CD4-positive, CD25-positive, alpha-beta regulatory T cell (primary cell): ENCODE results near the gene MICU1. TPM values are rescaled to one million over a fixed set of nuclear protein-coding genes. Genes with fewer than 3 reads are reported as not detected.

Source experiments
- ATAC-seq, 2 donors: fragments of 150-1000 bp; cut with Tn5 transposase; one replicate each; pipeline ENCODE4 v1.10.0; 2021; ENCODE audit warnings: low read depth in 2 of 2, moderate number of reproducible peaks in 2 of 2, moderate library complexity in 1 of 2
- DNase-seq, 3 donors: peaks; one replicate each; pipeline versions ENCODE4 v3.0.0 to v3.0.0-alpha.2; 2012 to 2022; ENCODE audit warnings: mixed read lengths in 1 of 3
- H3K27ac ChIP-seq: one replicate; pipeline ENCODE4 v1.7.0; 2013; ENCODE audit warnings: mild to moderate bottlenecking, low read length; ENCODE audit not compliant: insufficient read depth, poor library complexity, severe bottlenecking
- H3K27me3 ChIP-seq: one replicate; pipeline ENCODE4 v1.7.0; 2013; ENCODE audit warnings: low read length; ENCODE audit not compliant: control insufficient read depth, insufficient read depth
- H3K36me3 ChIP-seq: one replicate; pipeline ENCODE4 v1.7.0; 2013; ENCODE audit warnings: mild to moderate bottlenecking, low read length, moderate library complexity; ENCODE audit not compliant: control insufficient read depth, insufficient read depth
- H3K4me1 ChIP-seq: 2 replicates; pipeline ENCODE4 v1.7.0; 2013; ENCODE audit warnings: mild to moderate bottlenecking, low read length; ENCODE audit not compliant: insufficient read depth, control insufficient read depth, poor library complexity, severe bottlenecking
- H3K4me3 ChIP-seq: one replicate; pipeline ENCODE4 v1.7.0; 2013; ENCODE audit warnings: low read depth, mild to moderate bottlenecking, low read length, moderate library complexity
- H3K9me3 ChIP-seq, 2 experiments: 1 replicate in 1 of 2; 2 replicates in 1 of 2; pipeline ENCODE4 v1.7.0; 2013; ENCODE audit warnings: low read length in 2 of 2, mild to moderate bottlenecking in 1 of 2, moderate library complexity in 1 of 2; ENCODE audit not compliant: control insufficient read depth in 2 of 2
- H3K27ac Mint-ChIP-seq, 3 donors: one replicate each; pipeline ENCODE4 v1.8.0; 2020 to 2022; ENCODE audit warnings: mild to moderate bottlenecking in 3 of 3, mixed read lengths in 3 of 3, moderate library complexity in 2 of 3
- H3K27me3 Mint-ChIP-seq: one replicate; pipeline ENCODE4 v1.8.0; 2022; ENCODE audit warnings: mild to moderate bottlenecking, mixed read lengths
- H3K36me3 Mint-ChIP-seq: one replicate; pipeline ENCODE4 v1.8.0; 2020; ENCODE audit warnings: mixed read lengths
- H3K4me1 Mint-ChIP-seq, 4 donors: one replicate each; pipeline ENCODE4 v1.8.0; 2020 to 2022; ENCODE audit warnings: mixed read lengths in 4 of 4, mild to moderate bottlenecking in 1 of 4
- H3K4me3 Mint-ChIP-seq, 4 donors: one replicate each; pipeline ENCODE4 v1.8.0; 2020 to 2022; ENCODE audit warnings: mild to moderate bottlenecking in 4 of 4, mixed read lengths in 4 of 4, moderate library complexity in 3 of 4
- H3K9me3 Mint-ChIP-seq, 7 donors: one replicate each; pipeline ENCODE4 v1.8.0; 2020 to 2022; ENCODE audit warnings: mixed read lengths in 7 of 7, mild to moderate bottlenecking in 3 of 7, moderate library complexity in 2 of 7
- polyA plus RNA-seq, 4 donors: library from polyadenylated mRNA; unstranded; fragments of 300-500 nt; fragmentation: Illumina TruSeq; gene quantifications; one replicate each; pipeline ENCODE4 v1.2.3, GENCODE V29; 2021
- total RNA-seq: library from RNA; stranded (reverse); gene quantifications from one replicate; pipeline ENCODE4 v1.2.3, GENCODE V29; 2022

Gene MICU1
- total and polyA plus RNA-seq, 5 donors from 2014 or later: 20.2 to 29.6 (median 26.5) TPM

DNA sequence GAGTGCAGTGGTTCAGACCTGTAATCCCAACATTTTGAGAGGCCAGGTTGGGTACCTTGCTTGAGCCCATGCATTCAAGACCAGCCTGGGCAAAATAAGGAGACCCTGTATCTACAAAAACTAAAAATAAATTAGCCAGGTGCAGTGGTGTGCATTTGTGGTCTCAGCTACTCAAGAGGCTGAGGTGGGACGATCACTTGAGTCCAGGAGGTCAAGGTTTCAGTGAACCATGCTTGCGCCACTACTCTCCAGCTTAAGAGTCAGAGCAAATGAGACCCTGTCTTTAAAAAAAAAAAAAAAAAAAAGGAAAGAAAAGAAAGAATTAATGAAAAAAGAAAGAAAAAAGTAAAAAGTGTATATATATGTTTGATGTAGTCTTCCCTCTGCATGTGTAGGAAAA is 24.7 kb downstream of the MICU1 start:
- ATAC-seq: no peak
- H3K27me3 Mint-ChIP-seq: no peaks in the 10 kb centered on the region
- Histone ChIP-seq H3K4me3 (no peak overlapping the region), H3K27me3 (no peaks in the 10 kb centered on the region), H3K9me3 (no peaks in the 10 kb centered on the region), H3K27ac (no peak overlapping the region), H3K36me3 (no peaks in the 10 kb centered on the region), H3K4me1 (no peaks in the 10 kb centered on the region)
- no peak overlapping the region for H3K27ac Mint-ChIP-seq
- H3K9me3 Mint-ChIP-seq: no peaks in the 10 kb centered on the region
- peaks cover 18% of the 10 kb centered on the region for H3K36me3 Mint-ChIP-seq
- no peak overlapping the region for H3K4me3 Mint-ChIP-seq
- H3K4me1 Mint-ChIP-seq: peaks cover 8 to 20% (median 15%) of the 10 kb centered on the region in 4 donors
- no peak for DNase-seq

DNA sequence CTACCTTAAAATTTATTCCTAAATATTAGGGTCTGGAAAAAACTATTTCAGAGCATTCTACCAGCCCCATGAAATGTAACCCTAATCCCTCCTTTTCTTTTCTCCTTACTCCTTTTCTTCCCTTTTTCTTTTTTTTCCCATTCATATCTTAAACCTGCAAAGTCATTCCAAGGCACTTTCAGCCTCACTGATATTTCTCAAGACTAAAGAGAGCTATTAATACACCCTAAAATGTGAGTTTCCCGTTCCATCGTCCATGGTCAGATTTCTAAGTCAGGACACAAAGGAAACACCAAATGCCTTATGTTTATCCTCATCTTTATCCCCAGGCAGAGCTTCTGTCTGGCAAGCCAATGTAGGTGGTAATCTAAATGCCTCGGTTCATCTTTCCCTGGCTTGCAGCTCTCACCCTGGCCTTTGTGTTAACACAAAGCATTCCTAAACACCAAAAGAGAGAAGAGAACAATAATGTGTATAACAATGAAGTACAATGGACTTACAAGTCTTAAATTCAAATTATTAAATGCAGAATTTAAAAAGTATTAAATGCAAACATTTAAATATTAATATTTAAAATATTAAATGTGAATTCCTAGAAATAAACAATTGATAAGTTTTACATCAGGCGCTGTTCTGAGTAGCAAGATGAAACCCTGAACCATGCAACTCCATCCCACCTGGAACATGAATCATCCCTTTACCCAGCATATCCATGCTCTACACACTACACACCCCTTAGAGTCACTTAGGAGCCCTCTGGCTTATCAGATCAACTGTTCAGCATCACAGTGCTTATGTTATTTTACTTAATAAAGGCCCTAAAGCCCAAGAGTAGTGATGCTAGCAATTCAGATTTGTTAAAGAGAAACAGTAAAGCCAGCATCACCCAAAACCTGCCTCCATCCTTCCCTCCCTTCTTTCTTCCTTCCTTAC is 26.8 kb downstream of the MICU1 start:
- Histone ChIP-seq H3K4me3 (no peak overlapping the region), H3K27ac (no peak overlapping the region), H3K27me3 (no peaks in the 10 kb centered on the region), H3K9me3 (no peaks in the 10 kb centered on the region), H3K4me1 (no peaks in the 10 kb centered on the region), H3K36me3 (no peaks in the 10 kb centered on the region)
- H3K36me3 Mint-ChIP-seq: peaks cover 24% of the 10 kb centered on the region
- no peaks in the 10 kb centered on the region for H3K27me3 Mint-ChIP-seq
- no peak for ATAC-seq
- H3K4me3 Mint-ChIP-seq: no peak overlapping the region
- peaks cover 8 to 17% (median 13%) of the 10 kb centered on the region in 4 donors for H3K4me1 Mint-ChIP-seq
- no peak for DNase-seq
- peaks cover 0 to 2% (median 0%) of the 10 kb centered on the region in 7 donors for H3K9me3 Mint-ChIP-seq
- H3K27ac Mint-ChIP-seq: peak overlapping the region in 1 of 3 donors; percentile 29

DNA sequence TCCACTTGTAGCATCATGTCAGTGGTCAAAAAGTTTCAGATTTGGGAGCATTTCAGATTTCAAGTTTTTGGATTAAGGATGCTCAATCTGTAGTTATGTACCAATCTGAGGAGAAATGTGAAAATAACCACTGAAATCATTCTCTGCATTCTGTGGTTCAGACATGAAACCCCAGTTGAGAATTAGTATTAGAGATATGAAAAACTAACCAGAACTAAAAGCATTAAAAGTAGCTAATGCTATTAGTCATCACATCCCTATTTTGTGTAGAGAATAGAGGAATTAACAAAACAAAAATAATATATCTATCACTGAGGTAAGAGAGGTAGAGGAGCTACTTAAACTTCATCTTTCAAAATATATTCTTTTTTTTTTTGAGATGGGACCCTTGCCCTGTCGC is 28.0 kb downstream of the MICU1 start:
- Mint-ChIP-seq H3K36me3 (peaks cover 22% of the 10 kb centered on the region), H3K27me3 (no peaks in the 10 kb centered on the region), H3K4me1 (peaks cover 12 to 24% (median 14%) of the 10 kb centered on the region in 4 donors), H3K9me3 (peaks cover 0 to 2% (median 2%) of the 10 kb centered on the region in 7 donors), H3K27ac (no peak overlapping the region), H3K4me3 (no peak overlapping the region)
- H3K36me3 ChIP-seq: no peaks in the 10 kb centered on the region
- no peak overlapping the region for H3K27ac ChIP-seq
- ATAC-seq: no peak
- H3K4me1 ChIP-seq: no peaks in the 10 kb centered on the region
- H3K9me3 ChIP-seq: no peaks in the 10 kb centered on the region
- DNase-seq: no peak
- no peak overlapping the region for H3K4me3 ChIP-seq
- H3K27me3 ChIP-seq: no peaks in the 10 kb centered on the region

DNA sequence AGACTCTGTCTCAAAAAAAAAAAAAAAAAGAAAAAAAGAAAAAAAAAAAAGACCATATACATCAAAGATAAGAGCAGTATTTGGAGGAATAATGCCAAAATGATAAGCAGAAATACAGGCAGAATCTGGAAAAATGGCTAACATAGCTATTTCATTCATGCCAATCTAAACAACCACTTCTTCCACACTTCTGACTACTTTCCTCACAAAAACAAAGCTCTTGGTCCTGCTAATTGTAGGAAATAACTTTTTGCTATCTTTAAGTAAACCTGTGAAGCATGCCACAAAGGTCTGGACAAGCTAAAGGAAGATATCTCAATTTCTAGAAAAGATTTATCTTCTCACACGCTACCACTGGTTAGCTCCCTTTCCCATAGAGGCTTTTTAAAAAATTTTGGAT is 30.4 kb downstream of the MICU1 start:
- Mint-ChIP-seq H3K9me3 (peaks cover 0 to 5% (median 2%) of the 10 kb centered on the region in 7 donors), H3K36me3 (peaks cover 21% of the 10 kb centered on the region), H3K27ac (no peak overlapping the region), H3K4me3 (no peak overlapping the region), H3K27me3 (no peaks in the 10 kb centered on the region), H3K4me1 (peaks cover 20 to 33% (median 22%) of the 10 kb centered on the region in 4 donors)
- ATAC-seq (no peak), DNase-seq (no peak)
- no peaks in the 10 kb centered on the region for H3K4me1 ChIP-seq
- H3K27ac ChIP-seq: no peak overlapping the region
- no peak overlapping the region for H3K4me3 ChIP-seq
- no peaks in the 10 kb centered on the region for H3K9me3 ChIP-seq
- H3K27me3 ChIP-seq: no peaks in the 10 kb centered on the region
- no peaks in the 10 kb centered on the region for H3K36me3 ChIP-seq

DNA sequence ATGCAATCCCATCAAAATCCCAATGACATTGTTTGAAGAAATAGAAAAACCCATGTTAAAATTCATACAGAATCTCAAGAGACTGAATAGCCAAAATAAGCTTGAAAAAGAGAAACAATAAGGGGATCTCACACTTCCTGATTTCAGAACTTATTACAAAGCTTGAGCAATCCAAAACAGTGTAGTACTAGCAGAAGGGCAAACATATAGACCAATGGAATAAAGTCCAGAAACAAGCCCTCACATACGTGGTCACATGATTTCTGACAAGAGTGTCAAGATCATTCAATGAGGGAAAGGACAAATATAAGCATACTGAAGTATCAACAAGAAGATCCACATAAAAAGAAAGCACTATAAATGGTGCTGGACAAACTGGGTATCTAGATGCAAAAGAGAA is 31.9 kb downstream of the MICU1 start:
- no peak overlapping the region for H3K4me3 ChIP-seq
- no peak for DNase-seq
- H3K36me3 Mint-ChIP-seq: peaks cover 18% of the 10 kb centered on the region
- H3K27ac ChIP-seq: no peak overlapping the region
- peaks cover 0 to 5% (median 3%) of the 10 kb centered on the region in 7 donors for H3K9me3 Mint-ChIP-seq
- H3K4me1 ChIP-seq: no peaks in the 10 kb centered on the region
- no peaks in the 10 kb centered on the region for H3K36me3 ChIP-seq
- no peaks in the 10 kb centered on the region for H3K9me3 ChIP-seq
- H3K27me3 ChIP-seq: no peaks in the 10 kb centered on the region
- ATAC-seq: no peak
- no peaks in the 10 kb centered on the region for H3K27me3 Mint-ChIP-seq
- H3K4me1 Mint-ChIP-seq: peaks cover 21 to 36% (median 24%) of the 10 kb centered on the region in 4 donors
- H3K4me3 Mint-ChIP-seq: no peak overlapping the region
- H3K27ac Mint-ChIP-seq: no peak overlapping the region

DNA sequence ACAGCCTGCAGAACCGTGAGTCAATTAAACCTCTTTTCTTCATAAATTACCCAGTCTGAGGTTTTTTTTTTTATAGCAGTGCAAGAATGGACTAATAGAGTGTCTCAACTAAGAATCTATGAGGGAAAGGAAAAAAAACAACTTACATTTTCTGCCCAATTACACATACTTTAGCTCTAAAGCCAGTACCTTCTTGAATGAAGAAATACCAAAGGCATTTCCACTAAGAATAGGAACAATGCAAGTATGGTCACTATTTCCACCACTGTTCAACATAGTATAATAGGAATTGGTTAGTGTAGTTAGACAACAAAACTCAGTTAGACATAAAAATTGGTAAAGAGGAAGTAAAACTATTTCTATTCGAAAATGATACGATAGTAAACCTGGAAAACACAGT is 37.6 kb downstream of the MICU1 start:
- H3K4me1 Mint-ChIP-seq: peaks cover 12 to 32% (median 20%) of the 10 kb centered on the region in 4 donors
- H3K4me3 Mint-ChIP-seq: no peak overlapping the region
- no peaks in the 10 kb centered on the region for H3K27me3 Mint-ChIP-seq
- no peaks in the 10 kb centered on the region for H3K36me3 ChIP-seq
- no peaks in the 10 kb centered on the region for H3K27me3 ChIP-seq
- no peak for ATAC-seq
- H3K27ac ChIP-seq: no peak overlapping the region
- no peak for DNase-seq
- no peaks in the 10 kb centered on the region for H3K9me3 ChIP-seq
- H3K36me3 Mint-ChIP-seq: peaks cover 15% of the 10 kb centered on the region
- H3K9me3 Mint-ChIP-seq: peaks cover 0 to 4% (median 1%) of the 10 kb centered on the region in 7 donors
- no peak overlapping the region for H3K4me3 ChIP-seq
- H3K4me1 ChIP-seq: no peaks in the 10 kb centered on the region
- peak overlapping the region in 1 of 3 donors; percentile 65 for H3K27ac Mint-ChIP-seq

DNA sequence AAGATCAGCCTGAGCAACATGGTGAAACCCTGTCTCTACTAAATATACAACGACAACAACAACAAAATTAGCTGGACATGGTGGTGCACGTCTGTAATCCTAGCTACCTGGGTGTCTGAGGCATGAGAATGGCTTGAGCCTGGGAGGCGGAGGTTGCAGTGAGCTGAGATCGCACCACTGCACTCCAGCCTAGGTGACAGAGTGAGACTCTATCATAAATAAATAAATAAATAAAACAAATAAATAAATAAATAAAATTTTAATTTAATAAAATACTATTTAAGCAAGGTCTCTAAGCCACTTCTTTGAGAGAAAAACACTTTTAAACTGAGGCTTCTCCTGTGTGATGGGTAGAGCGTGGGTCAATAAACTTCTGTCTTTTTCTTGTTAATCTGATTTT is 38.3 kb downstream of the MICU1 start:
- H3K4me1 Mint-ChIP-seq: peaks cover 12 to 33% (median 22%) of the 10 kb centered on the region in 4 donors
- Histone ChIP-seq H3K4me3 (no peak overlapping the region), H3K4me1 (no peaks in the 10 kb centered on the region), H3K27me3 (no peaks in the 10 kb centered on the region), H3K36me3 (no peaks in the 10 kb centered on the region), H3K9me3 (no peaks in the 10 kb centered on the region), H3K27ac (no peak overlapping the region)
- no peak overlapping the region for H3K4me3 Mint-ChIP-seq
- H3K27me3 Mint-ChIP-seq: no peaks in the 10 kb centered on the region
- peaks cover 0 to 3% (median 0%) of the 10 kb centered on the region in 7 donors for H3K9me3 Mint-ChIP-seq
- H3K36me3 Mint-ChIP-seq: peaks cover 15% of the 10 kb centered on the region
- DNase-seq: no peak
- ATAC-seq: no peak
- H3K27ac Mint-ChIP-seq: no peak overlapping the region

DNA sequence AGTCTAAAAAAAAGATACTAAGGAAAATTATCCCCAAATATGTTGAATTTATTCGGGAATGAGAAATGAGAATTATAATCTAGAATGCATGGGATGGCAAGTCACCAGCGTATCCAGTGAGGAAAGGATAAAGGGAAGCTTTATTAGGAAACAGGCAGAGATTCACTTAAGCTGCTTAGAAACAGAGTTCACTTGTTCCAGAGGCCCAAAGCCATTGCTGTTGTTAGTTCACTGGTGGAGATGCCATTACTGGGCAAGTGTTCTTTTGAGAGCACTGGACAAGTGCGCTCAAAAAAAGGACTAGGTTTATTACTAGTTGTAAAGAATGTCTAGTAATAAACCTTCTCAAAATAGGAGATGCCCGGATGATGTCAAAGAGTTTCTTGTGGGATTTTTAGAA is 51.2 kb downstream of the MICU1 start:
- Histone ChIP-seq H3K27me3 (no peaks in the 10 kb centered on the region), H3K9me3 (no peaks in the 10 kb centered on the region), H3K4me1 (no peaks in the 10 kb centered on the region), H3K36me3 (no peaks in the 10 kb centered on the region), H3K27ac (no peak overlapping the region), H3K4me3 (no peak overlapping the region)
- peaks cover 0 to 11% (median 6%) of the 10 kb centered on the region in 4 donors for H3K4me1 Mint-ChIP-seq
- H3K4me3 Mint-ChIP-seq: no peak overlapping the region
- H3K27ac Mint-ChIP-seq: no peak overlapping the region
- no peaks in the 10 kb centered on the region for H3K9me3 Mint-ChIP-seq
- no peak for ATAC-seq
- no peaks in the 10 kb centered on the region for H3K36me3 Mint-ChIP-seq
- no peaks in the 10 kb centered on the region for H3K27me3 Mint-ChIP-seq
- no peak for DNase-seq
